T47D (cell line): Measurements from ENCODE around the gene YIPF4.
"Not testable (repeated sequence)": the region's sequence is repeated elsewhere in the genome, so short reads cannot be mapped to it uniquely, and the experiment has no call there.

Source experiments
- DNase-seq, 2 experiments: peaks; one replicate each; pipeline versions ENCODE4 v3.0.0 to v3.0.0-alpha.2; 2011 to 2012; ENCODE audit warnings: low read depth in 1 of 2, low spot score in 1 of 2
- JUND ChIP-seq: IDR thresholded peaks from 2 replicates; pipeline ENCODE4 v1.6.1; 2012; ENCODE audit warnings: low read depth
- in situ Hi-C: cut with HindIII; loops from 2 replicates; pipeline ENCODE4 v1.10.0; 2016; ENCODE audit warnings: low sequenced_read_pairs, low pct_unique_long_range_greater_than_20kb

YIPF4 gene

GRCh38 chr2:32363597-32363996, 85.9 kb downstream of the YIPF4 start:
- DNase-seq: no peak
- no peak for TF ChIP-seq JUND
- in situ Hi-C loops: no loop called here

GRCh38 chr2:32364290-32364689, 86.6 kb downstream of the YIPF4 start:
- DNase-seq, in situ Hi-C loops: not testable (repeated sequence)

DNA sequence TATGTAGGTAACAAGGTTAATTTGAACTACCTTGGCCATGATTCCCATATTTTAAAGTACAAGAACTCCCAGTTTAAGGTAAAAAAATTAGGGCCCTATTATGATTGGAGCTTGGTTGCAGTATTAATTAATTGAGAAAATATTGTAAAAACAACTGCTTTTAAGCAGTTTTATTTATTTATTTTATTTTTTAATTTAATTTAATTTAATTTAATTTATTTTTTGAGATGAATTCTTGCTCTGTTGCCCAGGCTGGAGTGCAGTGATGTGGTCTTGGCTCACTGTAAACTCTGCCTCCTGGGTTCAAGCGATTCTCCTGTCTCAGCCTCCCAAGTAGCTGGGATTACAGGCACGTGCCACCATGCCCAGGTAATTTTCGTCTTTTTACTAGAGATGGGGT, 88.0 kb downstream of the YIPF4 start:
- in situ Hi-C loops, DNase-seq: not testable (repeated sequence)
